Activated effector memory CD4-positive, alpha-beta T cell treated with Interleukin-2 at 50 U/mL for 16 hours (primary cell): ENCODE data around the gene SUSD4.
"Not testable (repeated sequence)": the region's sequence is repeated elsewhere in the genome, so short reads cannot be mapped to it uniquely, and the experiment has no call there.

Experiments used
- DNase-seq: peaks from one replicate; pipeline ENCODE4 v3.0.0-alpha.2; 2020

The SUSD4 gene

DNA sequence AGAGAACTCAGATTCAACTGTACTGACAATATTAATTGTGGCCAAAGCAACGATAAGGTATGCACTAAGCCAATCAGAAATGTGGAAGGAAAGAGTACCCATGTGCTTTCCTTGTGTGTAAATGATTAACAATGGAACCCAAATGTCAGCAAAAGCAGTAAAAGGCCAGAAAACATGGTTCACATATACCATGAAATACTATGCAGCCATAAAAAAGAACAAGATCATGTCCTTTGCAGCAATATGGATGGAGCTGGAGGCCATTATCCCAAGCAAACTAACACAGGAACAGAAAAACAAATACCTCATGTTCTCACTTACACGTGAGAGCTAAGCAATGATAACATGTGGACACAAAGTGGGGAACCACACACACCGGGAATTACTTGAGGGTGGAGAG, 78.5 kb downstream of the SUSD4 start:
- no peak for DNase-seq

DNA sequence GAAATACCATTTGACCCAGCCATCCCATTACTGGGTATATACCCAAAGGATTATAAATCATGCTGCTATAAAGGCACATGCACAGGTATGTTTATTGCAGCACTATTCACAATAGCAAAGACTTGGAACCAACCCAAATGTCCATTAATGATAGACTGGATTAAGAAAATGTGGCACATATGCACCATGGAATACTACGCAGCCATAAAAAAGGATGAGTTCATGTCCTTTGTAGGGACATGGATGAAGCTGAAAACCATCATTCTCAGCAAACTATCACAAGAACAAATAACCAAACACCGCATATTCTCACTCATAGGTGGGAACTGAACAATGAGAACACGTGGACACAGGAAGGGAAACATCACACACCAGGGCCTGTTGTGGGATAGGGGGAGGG, 80.3 kb downstream of the SUSD4 start:
- not testable (repeated sequence) for DNase-seq

GRCh38 chr1:223278311-223278710, 85.7 kb downstream of the SUSD4 start:
- DNase-seq: not testable (repeated sequence)

DNA sequence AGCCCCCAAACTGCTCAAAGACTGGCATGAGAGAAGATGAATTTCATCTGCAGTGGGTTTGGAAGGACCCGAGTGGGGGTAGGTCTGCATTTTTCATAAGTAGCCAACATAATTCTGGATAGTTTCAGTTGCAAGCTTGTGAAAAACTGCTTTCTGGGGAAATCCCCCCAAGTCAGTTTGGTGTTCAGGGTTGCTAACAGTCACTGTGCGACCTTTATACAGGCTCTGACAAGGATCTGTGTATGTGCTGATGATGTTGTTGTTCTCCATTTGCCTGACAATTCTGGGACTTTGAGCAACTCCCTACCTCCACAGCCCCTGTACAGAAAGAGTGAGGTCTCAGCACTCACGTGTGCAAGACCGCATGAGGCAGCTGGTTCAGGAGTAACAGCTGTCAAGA, 87.9 kb downstream of the SUSD4 start:
- no peak for DNase-seq

GRCh38 chr1:223273511-223273910, 90.5 kb downstream of the SUSD4 start:
- no peak for DNase-seq

GRCh38 chr1:223271085-223271781, 92.7 kb downstream of the SUSD4 start:
- no peak for DNase-seq

DNA sequence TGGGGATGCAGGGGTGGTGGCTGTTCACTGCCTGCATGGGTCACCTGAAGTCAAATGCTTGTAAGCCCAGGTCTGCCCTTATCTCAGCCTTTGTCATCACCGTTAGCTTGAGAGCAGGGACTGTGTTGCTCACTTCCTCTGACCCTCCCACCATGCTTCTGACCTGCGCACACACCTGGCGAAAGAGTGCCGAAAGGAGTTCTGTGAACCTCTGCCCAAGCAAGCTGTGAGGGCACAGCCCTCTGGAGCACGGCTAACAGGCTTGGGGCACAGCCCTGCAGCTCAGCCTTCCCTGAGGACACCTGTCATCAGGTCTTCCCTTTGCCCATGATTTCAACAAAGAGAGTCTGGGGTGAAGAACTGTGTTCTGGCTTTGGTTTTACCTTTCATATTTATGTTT, 93.8 kb downstream of the SUSD4 start:
- DNase-seq: no peak

DNA sequence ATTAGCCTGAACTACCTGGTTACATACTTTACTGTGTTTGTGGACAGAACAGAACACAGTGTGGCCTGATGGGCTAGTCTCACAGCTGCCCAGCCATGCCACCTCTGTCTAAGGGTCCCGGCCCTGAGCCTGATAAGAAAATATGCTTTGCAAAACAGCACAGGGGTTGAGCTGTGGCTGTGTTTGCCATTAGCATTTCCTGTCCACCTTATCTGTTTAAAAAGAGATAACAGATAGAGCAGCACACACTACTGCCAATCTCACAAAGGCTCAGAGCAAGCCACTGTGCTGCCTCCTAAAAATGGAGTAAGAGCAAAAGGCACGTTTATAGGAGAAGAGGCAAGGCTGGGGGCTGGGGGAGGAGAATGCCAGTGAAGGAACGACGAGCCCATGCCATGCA, 95.0 kb downstream of the SUSD4 start:
- no peak for DNase-seq

DNA sequence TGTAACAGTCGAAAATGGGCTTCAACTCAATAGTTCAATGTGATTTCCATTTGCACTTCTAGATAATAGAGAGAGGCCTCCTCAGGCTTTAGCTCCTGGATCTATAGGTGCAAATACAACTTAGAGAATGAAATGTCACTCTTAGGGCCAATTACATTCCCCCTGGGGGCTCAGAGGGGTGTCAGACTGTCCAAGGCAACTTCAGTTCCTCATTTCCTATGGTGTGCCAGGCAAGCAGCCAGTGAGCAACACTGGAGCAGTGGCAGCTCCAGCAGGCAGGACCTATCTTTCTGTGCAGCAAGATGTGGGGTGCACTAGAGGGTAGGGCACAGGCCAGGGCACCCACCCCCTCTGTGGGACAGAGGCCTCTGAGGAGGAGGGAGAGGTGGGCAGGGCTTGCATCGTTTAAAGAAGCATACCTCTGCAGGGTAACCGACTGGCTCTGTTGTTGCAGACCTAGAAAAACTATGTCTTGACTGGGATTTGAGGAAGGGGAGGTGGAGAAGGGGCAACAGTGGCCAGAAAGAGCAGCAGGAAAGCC, 97.3 kb downstream of the SUSD4 start:
- DNase-seq: no peak

GRCh38 chr1:223264983-223265908, 98.7 kb downstream of the SUSD4 start:
- no peak for DNase-seq

DNA sequence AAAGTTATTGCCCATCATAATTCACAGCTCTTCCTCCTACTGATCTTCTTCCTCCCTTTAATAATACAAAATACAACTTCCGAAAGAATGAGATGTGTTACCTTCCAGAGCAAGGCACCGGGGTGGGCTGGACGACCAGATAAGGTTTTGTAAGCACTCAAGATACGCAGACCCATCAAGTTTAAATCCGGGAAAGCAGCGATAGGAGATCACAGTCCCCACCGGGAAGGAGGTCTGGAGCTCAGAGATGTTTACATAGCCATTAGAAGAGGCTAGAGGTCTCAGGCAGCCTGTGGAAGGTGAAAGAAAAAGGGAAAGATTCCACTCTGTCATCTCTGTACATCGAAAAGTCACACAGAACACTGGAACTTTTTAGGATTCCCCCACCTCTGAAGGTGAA, 99.4 kb downstream of the SUSD4 start:
- no peak for DNase-seq

GRCh38 chr1:223261914-223262313, 102.1 kb downstream of the SUSD4 start:
- DNase-seq: no peak

- no peak for DNase-seq
Observed at GRCh38 chr1:223260712-223261111, 103.3 kb downstream of the SUSD4 start.

- DNase-seq: no peak
Observed at GRCh38 chr1:223259462-223259861, 104.5 kb downstream of the SUSD4 start.

GRCh38 chr1:223258751-223259198, 105.2 kb downstream of the SUSD4 start:
- DNase-seq: no peak

- DNase-seq: no peak
Observed at GRCh38 chr1:223257856-223258550, 106.0 kb downstream of the SUSD4 start.

DNA sequence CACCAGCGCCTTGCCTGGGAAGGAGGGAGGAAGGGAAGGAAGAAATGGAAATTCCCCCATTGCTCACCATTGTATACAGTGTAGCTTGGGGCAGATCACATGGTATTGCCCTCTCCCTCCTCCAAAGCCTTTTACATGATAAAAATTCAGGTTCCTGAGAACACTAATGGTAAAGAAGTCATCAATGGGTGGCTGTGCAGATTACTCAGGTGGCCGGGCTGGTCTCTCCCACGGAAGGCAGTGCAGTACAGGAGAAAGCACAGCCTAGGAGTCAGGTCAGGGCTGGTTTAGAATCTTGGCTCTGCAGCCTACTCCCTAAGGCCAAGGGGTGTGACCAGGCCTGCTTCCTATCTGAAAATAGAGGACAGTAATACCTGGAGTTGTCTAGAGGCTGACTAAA, 107.9 kb downstream of the SUSD4 start:
- DNase-seq: no peak

DNA sequence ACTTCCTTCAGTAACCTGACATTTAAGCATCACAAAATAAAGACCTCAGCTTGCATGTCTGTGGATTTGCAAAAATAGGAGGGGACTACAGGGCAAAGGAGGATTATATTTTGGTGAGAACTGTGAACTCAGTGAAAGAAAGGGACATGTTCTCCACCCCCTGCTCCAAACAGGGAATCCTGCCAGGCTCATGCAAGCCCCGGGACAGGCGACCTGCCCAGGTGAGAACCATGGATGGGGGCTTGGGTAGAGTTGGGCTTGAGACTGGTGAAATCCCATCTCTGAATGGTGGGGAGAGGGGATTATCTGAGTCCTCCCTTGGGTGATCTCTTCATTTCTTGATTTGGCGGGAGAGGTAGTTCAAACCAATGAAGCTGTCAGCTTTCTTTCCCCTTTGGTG, 110.1 kb downstream of the SUSD4 start:
- no peak for DNase-seq

DNA sequence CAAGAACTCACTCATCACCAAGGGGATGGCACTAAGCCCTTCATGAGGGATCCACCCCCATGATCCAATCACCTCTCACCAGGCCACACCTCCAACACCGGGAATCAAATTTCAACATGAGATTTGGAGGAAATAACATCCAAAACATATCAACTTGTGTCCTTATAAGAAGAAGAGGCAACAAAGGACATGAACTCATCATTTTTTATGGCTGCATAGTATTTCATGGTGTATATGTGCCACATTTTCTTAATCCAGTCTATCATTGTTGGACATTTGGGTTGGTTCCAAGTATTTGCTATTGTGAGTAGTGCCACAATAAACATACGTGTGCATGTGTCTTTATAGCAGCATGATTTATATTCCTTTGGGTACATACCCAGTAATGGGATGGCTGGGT, 112.6 kb downstream of the SUSD4 start:
- not testable (repeated sequence) for DNase-seq

GRCh38 chr1:223250632-223251015, 113.4 kb downstream of the SUSD4 start:
- DNase-seq: no peak

GRCh38 chr1:223249854-223250631, 113.9 kb downstream of the SUSD4 start:
- no peak for DNase-seq

- peak; percentile 31 for DNase-seq
Observed at GRCh38 chr1:223248770-223249140, 115.2 kb downstream of the SUSD4 start.
